Left lobe of liver (tissue), 2 donors: ENCODE results near the gene SHQ1. TPM values are rescaled to one million over a fixed set of nuclear protein-coding genes. Genes with fewer than 3 reads are reported as not detected.
A peak's percentile ranks its signal among the peaks of the same experiment; 100 is the strongest.
"Not testable (repeated sequence)": the region's sequence is repeated elsewhere in the genome, so short reads cannot be mapped to it uniquely, and the experiment has no call there.

Experiments used
- ATAC-seq: fragments of 200-7000 bp; cut with Tn5 transposase; one replicate; pipeline ENCODE4 v1.9.1; 2020; ENCODE audit warnings: mild to moderate bottlenecking, moderate library complexity
- DNase-seq: peaks from one replicate; pipeline ENCODE4 v3.0.0-alpha.2; 2020; ENCODE audit warnings: low spot score
- total RNA-seq: library from RNA; stranded (reverse); gene quantifications from one replicate; pipeline ENCODE4 v1.2.1, GENCODE V29; 2021
- donor health status: DM: no; HTN: no; CAD: no; lungs with moderate emphysema.
- donor health status: DM: no; HTN: yes; CAD: no.

The SHQ1 gene
- total RNA-seq, 1 donor from 2014 or later = 8.7 TPM

DNA sequence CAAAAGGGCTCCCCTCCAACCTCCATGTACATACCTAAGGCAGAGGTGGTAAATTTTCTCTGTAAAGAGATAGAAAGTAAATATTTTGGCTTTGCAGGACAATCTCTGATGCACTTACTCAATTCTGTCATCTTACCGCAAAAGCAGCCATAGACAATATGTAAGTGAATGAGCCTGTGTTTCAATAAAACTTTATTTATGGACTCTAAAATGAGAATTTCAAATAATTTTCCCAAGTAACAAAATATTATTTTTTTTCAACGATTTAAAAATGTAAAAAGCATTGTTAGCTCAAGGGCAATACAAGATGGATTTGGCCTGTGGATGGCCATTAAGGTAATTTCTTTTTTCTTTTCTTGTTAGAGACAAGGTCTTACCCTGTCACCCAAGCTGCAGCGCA, 44.7 kb downstream of the SHQ1 start:
- DNase-seq (no peak), ATAC-seq (no peak)

DNA sequence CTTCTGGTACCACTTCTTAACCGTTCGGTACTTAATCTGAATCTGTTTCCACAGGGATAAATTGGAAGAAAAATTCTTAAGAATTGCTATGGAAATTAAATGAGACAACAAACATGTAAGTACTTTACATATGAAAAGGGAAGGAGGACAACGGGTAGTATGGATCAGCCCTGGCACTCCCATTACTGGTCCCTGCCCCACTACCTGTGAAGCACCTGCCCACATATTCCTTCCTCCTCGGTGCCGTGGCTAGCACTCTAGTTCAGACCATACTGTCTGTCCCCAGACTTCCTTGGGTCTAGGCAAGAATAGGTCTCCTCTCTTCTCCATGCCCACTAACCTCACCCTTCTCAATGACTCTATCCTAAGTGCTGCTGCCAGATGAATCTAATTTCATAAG, 46.2 kb downstream of the SHQ1 start:
- DNase-seq (no peak), ATAC-seq (no peak)

- ATAC-seq (no peak), DNase-seq (no peak)
Observed at GRCh38 chr3:72800869-72801268, 47.4 kb downstream of the SHQ1 start.

DNA sequence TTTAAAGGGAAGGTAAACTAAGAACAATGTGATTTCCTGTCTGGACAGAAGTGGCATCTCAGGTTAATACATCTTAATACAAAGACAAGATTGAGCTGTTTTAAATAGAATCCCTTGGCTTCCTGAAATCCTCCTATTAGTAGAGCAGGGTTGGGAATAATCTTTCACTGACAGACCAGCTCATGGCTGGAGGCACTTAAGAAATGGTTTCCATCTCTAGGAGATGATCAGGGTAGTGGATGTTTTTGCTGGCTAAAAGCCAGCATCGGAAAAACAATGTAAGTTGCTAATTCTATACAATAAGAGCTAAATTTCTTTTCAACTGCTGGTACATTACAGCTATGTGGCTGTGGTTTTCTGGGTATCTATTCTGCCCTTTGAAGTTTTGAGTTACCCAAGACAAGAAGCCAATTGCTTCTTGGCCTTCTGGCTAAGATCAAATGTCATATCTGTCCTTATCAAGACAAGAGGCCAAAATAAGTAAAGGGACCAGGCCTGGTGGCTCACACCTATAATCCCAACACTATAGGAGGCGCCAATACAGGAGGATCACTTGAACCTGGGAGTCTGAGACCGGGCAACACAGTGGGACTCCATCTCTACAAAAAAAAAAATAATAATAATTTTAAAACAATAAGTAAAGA, 49.6 kb downstream of the SHQ1 start:
- ATAC-seq = no peak
- no peak for DNase-seq

DNA sequence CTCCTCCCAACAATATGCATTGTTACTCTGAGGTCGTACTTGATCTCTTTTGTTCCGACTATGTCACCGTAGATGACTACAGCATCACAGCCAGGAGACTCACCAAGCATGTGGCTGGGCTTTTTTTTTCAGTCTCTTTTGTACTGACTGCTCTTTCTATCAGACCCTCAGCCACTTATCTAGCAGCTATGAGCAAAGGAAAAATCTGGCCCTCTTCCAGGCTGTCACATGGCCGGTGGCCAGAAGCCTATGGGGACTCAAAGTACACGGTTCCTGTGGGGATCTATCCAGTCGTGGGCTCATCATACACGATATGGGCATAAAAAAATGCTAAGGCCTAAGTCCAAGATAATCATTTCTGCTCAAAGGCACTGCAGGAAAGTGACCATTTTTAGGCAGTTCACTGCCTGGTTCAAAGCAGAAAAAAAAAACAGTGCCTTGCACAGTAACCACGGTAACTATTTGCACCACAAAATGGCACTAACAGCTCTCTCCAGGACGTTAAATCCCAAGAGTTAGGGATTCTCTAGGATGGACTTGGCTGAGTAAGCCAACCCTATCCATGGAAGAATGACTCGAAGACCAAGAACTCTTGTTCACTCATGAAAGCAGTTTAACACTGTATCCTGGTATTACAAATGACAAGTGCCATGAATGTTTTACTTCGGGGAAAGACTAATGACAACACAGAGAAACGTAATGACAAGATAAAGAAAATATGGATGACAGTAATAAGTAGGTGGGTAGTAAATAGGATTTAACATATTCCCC, 50.3 kb downstream of the SHQ1 start:
- peak; percentile 49 for DNase-seq
- ATAC-seq = peak; percentile 29

GRCh38 chr3:72794079-72794478, 54.2 kb downstream of the SHQ1 start:
- no peak for ATAC-seq
- DNase-seq = no peak

GRCh38 chr3:72791161-72791560, 57.1 kb downstream of the SHQ1 start:
- DNase-seq = no peak
- no peak for ATAC-seq

DNA sequence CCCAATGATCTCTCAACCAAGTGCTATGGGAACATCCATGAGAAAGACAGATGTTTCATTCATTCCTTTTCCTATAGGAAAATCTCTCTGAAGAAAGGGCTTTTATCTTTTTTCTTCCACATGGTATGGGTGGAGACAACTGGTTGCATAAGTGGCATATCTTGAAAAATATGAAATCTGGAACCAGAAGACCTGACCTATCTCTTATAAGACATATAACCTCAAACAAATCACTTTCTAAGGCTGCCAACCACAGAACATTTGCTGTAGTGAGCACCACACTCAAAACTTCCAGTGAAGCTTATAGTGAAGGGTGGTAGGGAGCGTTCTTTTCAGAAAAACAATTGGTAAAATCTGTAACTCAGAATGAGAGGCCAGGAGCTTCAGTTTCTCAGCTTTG, 58.5 kb downstream of the SHQ1 start:
- ATAC-seq (no peak), DNase-seq (no peak)

- DNase-seq, ATAC-seq: not testable (repeated sequence)
Observed at GRCh38 chr3:72788232-72788631, 60.0 kb downstream of the SHQ1 start.

DNA sequence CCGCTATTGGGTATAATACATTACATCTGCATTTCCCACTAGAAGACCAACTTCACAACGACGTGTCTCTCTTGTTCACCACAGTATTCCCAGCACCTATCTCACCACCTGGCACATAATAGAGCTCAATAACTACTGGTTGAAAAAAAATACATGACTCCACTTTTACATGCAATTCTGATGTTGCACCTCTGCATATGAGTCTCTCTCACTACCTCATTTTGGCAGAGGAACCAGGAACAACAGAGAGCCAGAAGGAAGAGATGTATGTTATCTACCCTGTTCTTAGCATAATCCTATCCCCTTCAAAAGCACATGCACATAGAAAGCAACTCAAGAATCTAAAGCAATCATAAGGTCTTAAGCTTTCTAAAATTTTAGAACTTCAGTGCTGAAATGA, 61.6 kb downstream of the SHQ1 start:
- ATAC-seq = no peak

DNA sequence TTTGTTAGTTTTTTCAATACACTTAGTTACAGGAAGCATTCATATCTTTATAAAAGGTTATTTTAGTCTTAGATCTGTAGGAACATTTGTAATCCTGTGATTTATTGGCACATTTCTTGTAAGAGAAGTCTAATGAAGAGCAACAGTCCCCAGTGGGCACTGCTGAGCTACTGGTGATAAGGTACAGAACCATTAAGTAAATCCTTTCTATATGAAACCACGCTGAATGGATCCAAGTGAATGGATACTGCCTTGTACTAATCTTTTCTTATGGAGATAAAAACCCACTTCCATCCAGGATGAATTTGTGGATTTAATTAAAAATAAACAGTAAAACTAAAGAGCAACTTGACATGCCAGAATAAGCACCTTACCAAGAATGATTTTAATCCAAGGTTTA, 64.0 kb downstream of the SHQ1 start:
- ATAC-seq (no peak), DNase-seq (no peak)

More for the DNA sequence above, 61.6 kb downstream of the SHQ1 start:
- DNase-seq = no peak

DNA sequence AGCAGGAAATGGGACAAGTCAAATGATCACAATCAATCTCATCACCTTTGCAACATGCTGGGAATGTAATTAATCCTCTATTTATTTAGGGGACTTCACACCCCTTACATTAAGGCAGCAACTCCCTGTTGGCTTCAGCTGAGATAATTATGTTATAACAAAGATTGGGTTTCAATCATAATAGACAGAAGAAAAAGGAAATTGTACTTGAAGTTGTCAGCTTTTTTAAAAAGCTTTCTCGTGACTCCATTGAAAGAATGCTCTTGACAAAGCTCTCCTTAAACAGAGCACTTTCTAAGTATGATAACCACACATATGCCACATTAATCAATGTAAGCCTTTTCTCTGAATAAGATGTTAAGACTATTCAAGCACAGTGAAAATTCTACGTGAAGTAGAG, 65.7 kb downstream of the SHQ1 start:
- DNase-seq (no peak), ATAC-seq (no peak)

DNA sequence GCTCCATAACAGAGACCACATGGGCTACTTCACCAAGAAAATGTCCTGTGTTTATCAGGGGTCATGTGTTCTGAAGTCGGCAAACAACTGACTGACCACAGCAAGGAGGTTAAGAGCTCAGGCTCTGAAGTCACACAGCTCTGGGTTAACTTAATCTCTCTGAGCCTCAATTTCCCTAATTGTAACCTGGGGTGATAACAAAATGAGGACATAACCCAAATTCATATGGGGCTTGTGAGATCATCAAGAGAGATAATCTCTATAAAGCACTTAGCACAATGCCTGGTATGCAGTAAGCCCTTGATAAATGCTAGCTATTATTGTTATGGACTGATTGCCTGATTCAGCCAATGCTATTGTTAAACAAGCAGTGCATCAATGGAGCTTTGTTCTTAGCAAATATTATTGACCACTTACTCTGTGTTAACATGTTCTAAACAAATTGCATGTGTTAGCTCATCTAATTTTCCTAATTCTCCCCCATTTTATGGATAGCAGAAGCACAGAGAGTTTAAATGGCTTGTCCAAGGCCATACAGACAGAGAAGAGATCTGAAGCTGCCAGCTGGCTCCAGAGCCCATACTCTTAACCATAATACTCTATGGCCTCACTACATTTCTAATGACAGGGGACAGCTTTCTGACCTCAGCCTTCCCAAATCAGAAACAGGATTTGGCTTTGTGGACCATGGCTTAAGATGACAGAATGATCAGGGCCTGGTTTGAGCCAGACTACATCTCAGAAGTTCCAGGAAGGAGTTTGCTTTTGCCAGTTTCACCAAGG, 78.3 kb downstream of the SHQ1 start:
- ATAC-seq = no peak
- no peak for DNase-seq

DNA sequence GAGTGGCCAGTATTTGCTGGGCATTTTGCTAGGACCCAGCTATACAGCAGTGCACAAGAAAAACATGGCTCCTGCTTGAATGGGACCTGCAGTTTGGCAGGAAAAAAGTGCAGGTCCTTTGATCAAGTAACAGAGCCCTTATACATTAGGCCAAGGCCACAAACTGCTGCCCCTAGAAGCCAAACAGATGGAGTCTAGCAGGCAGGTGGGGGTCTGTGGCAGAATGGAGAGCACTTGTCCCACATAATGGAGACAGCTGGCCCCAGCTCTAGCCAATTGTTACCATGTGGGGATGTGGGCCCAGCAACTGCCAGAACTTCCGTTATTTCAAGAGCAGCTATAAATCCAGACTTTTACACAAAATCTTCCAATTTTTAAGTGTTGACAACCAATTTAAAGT, 79.3 kb downstream of the SHQ1 start:
- ATAC-seq (no peak), DNase-seq (no peak)

DNA sequence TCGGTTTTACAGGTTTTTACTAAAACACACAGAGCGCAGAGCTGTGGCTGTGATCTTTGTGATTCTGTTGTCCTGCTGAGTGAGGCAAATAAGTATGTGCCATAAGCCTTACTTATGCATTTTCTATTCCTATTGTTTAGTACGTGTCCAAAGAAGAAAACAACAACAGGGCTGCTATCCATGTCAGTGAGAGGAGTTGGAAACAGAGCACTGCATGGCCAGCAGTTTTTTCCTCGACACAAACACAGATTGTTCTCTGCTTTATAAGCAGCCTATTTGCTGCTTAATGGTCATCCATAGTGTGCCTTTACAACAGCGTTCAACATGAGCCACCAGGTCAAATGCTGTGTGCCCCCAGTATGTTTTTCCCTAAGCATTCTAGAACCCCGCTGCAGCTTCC, 79.8 kb downstream of the SHQ1 start:
- ATAC-seq = no peak

DNA sequence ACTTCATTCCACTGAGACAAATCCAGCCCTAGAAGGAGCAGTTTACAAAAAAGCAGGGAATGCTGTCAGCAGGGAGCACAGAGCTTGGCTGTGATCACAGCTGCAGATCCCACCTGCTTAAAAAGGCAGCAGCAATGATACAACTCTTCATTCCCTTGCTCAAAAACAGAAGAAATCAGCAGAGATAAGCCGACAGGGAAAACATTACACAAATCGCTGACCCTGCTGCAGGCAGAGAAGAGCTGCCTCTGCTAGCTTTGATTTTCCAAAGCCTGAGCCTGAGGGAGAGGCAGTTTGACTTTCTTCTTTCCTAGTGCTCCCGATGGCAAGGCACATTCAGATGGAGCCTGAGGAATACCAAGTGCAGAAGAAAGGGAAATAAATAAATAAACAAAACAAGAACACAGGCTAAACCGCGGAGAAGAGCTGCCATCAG, 80.2 kb downstream of the SHQ1 start:
- ATAC-seq = no peak
- no peak for DNase-seq

More for the DNA sequence above, 79.8 kb downstream of the SHQ1 start:
- no peak for DNase-seq

DNA sequence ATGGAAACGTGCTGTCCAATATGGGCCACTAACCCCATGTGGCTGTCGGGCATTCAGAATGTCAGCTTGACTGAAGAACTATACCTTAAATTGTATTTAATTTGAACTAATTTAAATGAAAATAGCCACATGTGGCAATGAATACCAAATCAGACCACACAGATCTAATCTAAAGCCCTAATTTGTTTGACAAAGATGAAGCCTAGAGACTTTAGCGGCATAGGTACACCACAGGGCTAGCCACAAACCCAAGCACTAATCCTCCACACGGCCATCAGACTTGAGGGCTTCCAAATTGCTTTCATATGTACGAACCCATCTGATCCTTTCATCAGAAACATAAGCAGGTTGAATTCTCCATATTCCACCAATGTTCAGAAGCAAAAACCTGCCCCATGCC, 81.4 kb downstream of the SHQ1 start:
- no peak for ATAC-seq
- no peak for DNase-seq

- ATAC-seq (no peak), DNase-seq (no peak)
Observed at GRCh38 chr3:72763751-72764440, 84.3 kb downstream of the SHQ1 start.

DNA sequence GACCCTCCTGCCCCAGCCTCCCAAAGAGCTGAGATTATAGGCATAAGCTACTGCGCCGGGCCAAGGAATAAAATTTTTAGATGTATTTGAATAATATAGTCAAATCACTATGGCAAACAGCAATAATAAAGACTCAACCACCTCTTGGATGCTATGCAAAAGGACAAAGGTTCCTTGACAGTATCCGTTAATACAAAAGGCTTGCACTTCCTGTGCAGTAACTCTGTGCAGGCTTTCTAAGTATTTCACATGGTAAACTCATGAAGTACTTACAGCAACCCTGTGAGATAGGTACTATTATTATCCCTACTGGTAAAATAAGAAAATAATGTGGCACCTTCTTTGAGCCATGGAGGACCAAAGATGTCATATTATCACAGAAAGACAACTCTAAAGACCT, 86.8 kb downstream of the SHQ1 start:
- ATAC-seq = no peak
- no peak for DNase-seq

DNA sequence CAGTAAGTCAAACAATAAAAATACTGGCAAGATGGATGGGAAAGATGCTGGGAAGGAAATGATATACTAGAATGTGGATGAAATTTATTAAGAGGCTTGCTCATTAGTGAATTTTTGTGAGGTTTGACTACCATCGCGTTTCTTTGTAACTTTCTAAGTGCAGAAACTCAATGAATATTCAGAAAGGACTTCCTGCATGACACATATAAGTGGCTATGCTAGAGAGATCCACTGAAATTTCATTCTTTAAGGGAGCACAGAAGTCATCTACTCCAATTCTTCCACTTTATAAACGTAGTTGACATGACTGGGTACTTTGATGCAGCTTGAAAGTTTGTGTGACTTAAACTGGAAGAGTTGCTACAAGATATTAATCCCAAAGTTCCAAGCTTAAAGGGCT, 88.0 kb downstream of the SHQ1 start:
- no peak for ATAC-seq
- no peak for DNase-seq

DNA sequence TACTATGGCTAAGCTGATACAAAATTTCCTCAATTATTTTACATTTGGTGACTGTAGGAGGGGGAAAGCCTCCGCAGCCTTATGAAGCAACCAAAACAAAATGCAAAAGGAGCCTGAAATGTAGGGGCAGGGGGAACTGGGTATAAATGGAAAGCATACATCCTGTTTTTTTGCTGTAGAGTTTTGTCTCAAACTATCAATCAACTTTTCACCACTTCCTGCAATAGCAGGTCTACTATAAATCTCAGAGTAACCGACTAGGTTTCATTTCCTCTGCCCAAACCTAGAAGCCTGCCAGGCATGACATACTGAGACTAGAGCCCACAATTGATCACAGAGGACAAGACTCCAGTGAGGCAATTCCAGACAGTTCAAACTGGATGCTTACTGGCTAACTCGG, 91.3 kb downstream of the SHQ1 start:
- no peak for ATAC-seq
- DNase-seq = no peak
